Uterus (tissue), 4 donors: ENCODE data around the gene ANGEL1. TPM values are rescaled to one million over a fixed set of nuclear protein-coding genes. Genes with fewer than 3 reads are reported as not detected.

Source experiments
- DNase-seq, 2 donors: peaks; one replicate each; pipeline ENCODE4 v3.0.0-alpha.2; 2019 to 2020
- H3K27ac ChIP-seq, 2 donors: fragments of 200-600 bp; sonication (generic); 1 replicate in 1 of 2; 2 replicates in 1 of 2; pipeline ENCODE4 v1.5.1; 2016 to 2018
- H3K27me3 ChIP-seq, 2 donors: fragments of 200-600 bp; sonication (generic); one replicate each; pipeline ENCODE4 v1.5.1; 2018 to 2019; ENCODE audit warnings: control low read depth in 1 of 2
- H3K36me3 ChIP-seq, 2 donors: fragments of 200-600 bp; sonication (generic); one replicate each; pipeline ENCODE4 v1.5.1; 2019; ENCODE audit warnings: control low read depth in 1 of 2
- H3K4me1 ChIP-seq, 2 donors: fragments of 200-600 bp; sonication (generic); one replicate each; pipeline ENCODE4 v1.5.1; 2018 to 2019; ENCODE audit warnings: control low read depth in 1 of 2
- H3K4me3 ChIP-seq, 2 donors: fragments of 200-600 bp; sonication (generic); 1 replicate in 1 of 2; 2 replicates in 1 of 2; pipeline ENCODE4 v1.5.1; 2018 to 2019; ENCODE audit warnings: mild to moderate bottlenecking in 1 of 2
- H3K9me3 ChIP-seq, 2 donors: fragments of 200-600 bp; sonication (generic); one replicate each; pipeline ENCODE4 v1.5.1; 2019; ENCODE audit warnings: control low read depth in 1 of 2
- POLR2A ChIP-seq, 2 donors: fragments of 450-650 bp; IDR thresholded peaks; one replicate each; pipeline ENCODE4 v1.6.1; 2016; ENCODE audit warnings: antibody characterized with exemption in 2 of 2, mild to moderate bottlenecking in 1 of 2, moderate library complexity in 1 of 2
- intact Hi-C: fragments of 100-400 bp; cut with DNase I; formaldehyde crosslinking; loops from one replicate; pipeline ENCODE4 v1.15.1; 2023; ENCODE audit warnings: low total_unique reads
- total RNA-seq, 4 donors: library from RNA; depleted of rRNA in 3 of 4; stranded (reverse); fragments of >200 nt in 3 of 4; gene quantifications; one replicate each; pipeline versions ENCODE4 v1.1.0 to v1.2.4, GENCODE V29; 2014 to 2023
- TF ChIP-seq, protein P1 (sequence below), 4 experiments: fragments of 200-600 bp in 2 of 4; fragments of 450-650 bp in 2 of 4; sonication (generic) in 2 of 4; IDR thresholded peaks; one replicate each; pipeline ENCODE4 v1.5.1; 2016 to 2019; ENCODE audit warnings: antibody characterized with exemption in 4 of 4, mild to moderate bottlenecking in 2 of 4, moderate library complexity in 1 of 4
- donor health status: DM: yes; HTN: yes; CAD: no.

The ANGEL1 gene
- total RNA-seq, 4 donors from 2014 or later, result 4.1 to 24.4 (median 10.5) TPM

DNA sequence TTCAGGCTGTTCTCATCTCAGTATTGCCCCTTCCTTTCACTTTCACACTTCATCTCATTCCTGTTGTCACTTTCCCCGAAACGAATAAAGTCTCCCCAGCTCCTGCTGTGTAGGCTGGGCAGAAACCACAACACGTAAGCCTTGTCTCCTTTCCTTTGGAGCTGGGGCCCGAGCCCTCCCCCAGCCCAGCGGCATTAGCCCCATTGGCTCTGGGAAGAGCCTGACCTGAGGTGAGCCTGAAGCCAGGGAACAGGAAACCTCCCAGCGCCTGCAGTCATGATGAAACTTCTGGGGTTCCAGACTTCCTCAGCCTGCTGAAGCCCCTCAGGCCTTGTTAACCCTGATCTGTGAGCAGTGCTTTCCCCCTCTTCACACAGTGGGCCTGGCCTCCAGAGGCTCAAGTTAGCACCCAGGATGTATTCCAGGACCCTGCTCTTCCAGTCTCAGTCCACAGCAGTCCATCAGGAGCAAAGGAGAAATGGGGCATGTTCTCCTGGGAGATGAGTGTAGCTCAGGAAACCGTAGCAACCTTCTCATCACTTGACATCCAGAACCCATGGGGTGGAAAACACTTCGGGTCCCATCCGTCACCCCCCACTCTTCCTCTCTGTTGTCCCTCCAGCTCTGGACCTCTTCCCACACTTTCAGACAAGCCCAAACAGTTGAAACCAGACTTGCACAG lies 29.7 kb downstream of the ANGEL1 start:
- Histone ChIP-seq H3K27me3 (no peaks in the 10 kb centered on the region), H3K27ac (peak overlapping the region; percentile 39 to 51), H3K4me3 (no peak overlapping the region), H3K4me1 (no peaks in the 10 kb centered on the region), H3K9me3 (no peaks in the 10 kb centered on the region), H3K36me3 (no peaks in the 10 kb centered on the region)
- intact Hi-C loops, result loop anchor here (5.0 kb wide), 1 partner anchor 71 kb away; no protein-coding TSS in a partner anchor
- DNase-seq, result no peak
- TF ChIP-seq, protein P1, sequence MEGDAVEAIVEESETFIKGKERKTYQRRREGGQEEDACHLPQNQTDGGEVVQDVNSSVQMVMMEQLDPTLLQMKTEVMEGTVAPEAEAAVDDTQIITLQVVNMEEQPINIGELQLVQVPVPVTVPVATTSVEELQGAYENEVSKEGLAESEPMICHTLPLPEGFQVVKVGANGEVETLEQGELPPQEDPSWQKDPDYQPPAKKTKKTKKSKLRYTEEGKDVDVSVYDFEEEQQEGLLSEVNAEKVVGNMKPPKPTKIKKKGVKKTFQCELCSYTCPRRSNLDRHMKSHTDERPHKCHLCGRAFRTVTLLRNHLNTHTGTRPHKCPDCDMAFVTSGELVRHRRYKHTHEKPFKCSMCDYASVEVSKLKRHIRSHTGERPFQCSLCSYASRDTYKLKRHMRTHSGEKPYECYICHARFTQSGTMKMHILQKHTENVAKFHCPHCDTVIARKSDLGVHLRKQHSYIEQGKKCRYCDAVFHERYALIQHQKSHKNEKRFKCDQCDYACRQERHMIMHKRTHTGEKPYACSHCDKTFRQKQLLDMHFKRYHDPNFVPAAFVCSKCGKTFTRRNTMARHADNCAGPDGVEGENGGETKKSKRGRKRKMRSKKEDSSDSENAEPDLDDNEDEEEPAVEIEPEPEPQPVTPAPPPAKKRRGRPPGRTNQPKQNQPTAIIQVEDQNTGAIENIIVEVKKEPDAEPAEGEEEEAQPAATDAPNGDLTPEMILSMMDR (IDR thresholded peaks at IDR 0.05), result no peak
- no peak for TF ChIP-seq POLR2A (IDR thresholded peaks at IDR 0.05)

- peak overlapping the region; percentile 39 to 51 for H3K27ac ChIP-seq
- DNase-seq, result no peak
- no peak overlapping the region for H3K4me3 ChIP-seq
- no peak for TF ChIP-seq POLR2A (IDR thresholded peaks at IDR 0.05)
- TF ChIP-seq, protein P1 (IDR thresholded peaks at IDR 0.05), result no peak
- H3K9me3 ChIP-seq, result no peaks in the 10 kb centered on the region
- H3K27me3 ChIP-seq, result no peaks in the 10 kb centered on the region
- intact Hi-C loops, result loop anchor here (5.0 kb wide), 1 partner anchor 70 kb away; no protein-coding TSS in a partner anchor
- no peaks in the 10 kb centered on the region for H3K4me1 ChIP-seq
- H3K36me3 ChIP-seq, result no peaks in the 10 kb centered on the region
These were observed 30.4 kb downstream of the ANGEL1 start for GRCh38 chr14:76782115-76782884.

GRCh38 chr14:76781648-76782051 lies 31.0 kb downstream of the ANGEL1 start:
- DNase-seq, result no peak
- Histone ChIP-seq H3K4me1 (no peaks in the 10 kb centered on the region), H3K27ac (peak overlapping the region; percentile 7 to 39)

GRCh38 chr14:76780875-76781647 lies 31.6 kb downstream of the ANGEL1 start:
- no peak for DNase-seq
- Histone ChIP-seq H3K4me1 (no peaks in the 10 kb centered on the region), H3K27ac (peak overlapping the region; percentile 7 to 39), H3K9me3 (no peaks in the 10 kb centered on the region), H3K36me3 (no peaks in the 10 kb centered on the region), H3K27me3 (no peaks in the 10 kb centered on the region), H3K4me3 (no peak overlapping the region)
- TF ChIP-seq, protein P1 (IDR thresholded peaks at IDR 0.05), result no peak
- TF ChIP-seq POLR2A (IDR thresholded peaks at IDR 0.05), result no peak
- intact Hi-C loops, result loop anchor here (5.0 kb wide), 1 partner anchor 69 kb away; no protein-coding TSS in a partner anchor

More at GRCh38 chr14:76781648-76782051, 31.0 kb downstream of the ANGEL1 start:
- intact Hi-C loops, result loop anchor here (5.0 kb wide), 1 partner anchor 69 kb away; no protein-coding TSS in a partner anchor
- H3K27me3 ChIP-seq, result no peaks in the 10 kb centered on the region
- no peak overlapping the region for H3K4me3 ChIP-seq
- TF ChIP-seq, protein P1 (IDR thresholded peaks at IDR 0.05), result no peak
- TF ChIP-seq POLR2A (IDR thresholded peaks at IDR 0.05), result no peak
- no peaks in the 10 kb centered on the region for H3K9me3 ChIP-seq
- H3K36me3 ChIP-seq, result no peaks in the 10 kb centered on the region
